CD14-positive monocyte (primary cell): ENCODE results near the gene SLC1A2. TPM values are rescaled to one million over a fixed set of nuclear protein-coding genes. Genes with fewer than 3 reads are reported as not detected.

ENCODE experiments used
- DNase-seq, 3 donors: peaks; one replicate each; pipeline ENCODE4 v3.0.0-alpha.2; 2011 to 2022
- H2AFZ ChIP-seq: 2 replicates; pipeline ENCODE4 v1.6.0; 2012; ENCODE audit warnings: mild to moderate bottlenecking, low read depth, low read length, inconsistent platforms; ENCODE audit not compliant: insufficient read depth, poor library complexity, severe bottlenecking
- H3K27ac ChIP-seq, 2 donors: 1 replicate in 1 of 2; 2 replicates in 1 of 2; pipeline ENCODE4 v1.5.1; 2012 to 2013; ENCODE audit warnings: low read length in 2 of 2, control low read depth in 1 of 2, inconsistent platforms in 1 of 2, low read depth in 1 of 2, mild to moderate bottlenecking in 1 of 2
- H3K27me3 ChIP-seq, 2 donors: one replicate each; pipeline versions ENCODE4 v1.6.0 to v1.6.1; 2011 to 2013; ENCODE audit warnings: low read length in 2 of 2; ENCODE audit not compliant: control insufficient read depth in 2 of 2, insufficient read depth in 2 of 2
- H3K36me3 ChIP-seq, 2 donors: replicated peaks in 1 of 2; 1 replicate in 1 of 2; 2 replicates in 1 of 2; pipeline versions ENCODE4 v1.5.1 to v1.6.1; 2012 to 2013; ENCODE audit warnings: low read length in 2 of 2, control low read depth in 1 of 2, inconsistent platforms in 1 of 2, mild to moderate bottlenecking in 1 of 2; ENCODE audit not compliant: insufficient read depth in 2 of 2, control insufficient read depth in 1 of 2
- H3K4me1 ChIP-seq, 2 donors: 1 replicate in 1 of 2; 2 replicates in 1 of 2; pipeline versions ENCODE4 v1.5.1 to v1.6.1; 2012 to 2013; ENCODE audit warnings: low read length in 2 of 2, control low read depth in 1 of 2, inconsistent platforms in 1 of 2, mild to moderate bottlenecking in 1 of 2, moderate library complexity in 1 of 2; ENCODE audit not compliant: insufficient read depth in 2 of 2, control insufficient read depth in 1 of 2
- H3K4me2 ChIP-seq: replicated peaks from 2 replicates; pipeline ENCODE3; 2012; ENCODE audit warnings: low read length, moderate library complexity, mild to moderate bottlenecking; ENCODE audit not compliant: poor library complexity, severe bottlenecking; ENCODE audit errors: extremely low read depth
- H3K4me3 ChIP-seq, 3 experiments: fragments of 200-600 bp in 1 of 3; sonication (generic) in 1 of 3; replicated peaks in 1 of 3; 1 replicate in 2 of 3; 2 replicates in 1 of 3; pipeline ENCODE4 v1.5.1; 2011 to 2013; ENCODE audit warnings: low read length in 3 of 3, mild to moderate bottlenecking in 3 of 3, control low read depth in 2 of 3, low read depth in 2 of 3, inconsistent platforms in 1 of 3, moderate library complexity in 1 of 3
- H3K79me2 ChIP-seq: 2 replicates; pipeline ENCODE4 v1.6.0; 2012; ENCODE audit warnings: mild to moderate bottlenecking, control low read depth, inconsistent platforms, low read length, moderate library complexity; ENCODE audit not compliant: insufficient read depth
- H3K9ac ChIP-seq: 2 replicates; pipeline ENCODE4 v1.6.0; 2017; ENCODE audit warnings: low read length, mild to moderate bottlenecking; ENCODE audit not compliant: insufficient read depth, poor library complexity, severe bottlenecking
- H3K9me3 ChIP-seq, 2 donors: replicated peaks in 1 of 2; 1 replicate in 1 of 2; 2 replicates in 1 of 2; pipeline versions ENCODE4 v1.5.1 to v1.6.1; 2012 to 2013; ENCODE audit warnings: low read length in 2 of 2, control low read depth in 1 of 2; ENCODE audit not compliant: control insufficient read depth in 1 of 2, insufficient read depth in 1 of 2
- H4K20me1 ChIP-seq: 2 replicates; pipeline ENCODE4 v1.6.0; 2012; ENCODE audit warnings: mild to moderate bottlenecking, low read length, control low read depth, moderate library complexity; ENCODE audit not compliant: insufficient read depth
- H3K27ac Mint-ChIP-seq, 7 donors: one replicate each; pipeline ENCODE4 v1.8.0; 2020; ENCODE audit warnings: mild to moderate bottlenecking in 7 of 7, mixed read lengths in 7 of 7, moderate library complexity in 6 of 7, inconsistent platforms in 2 of 7
- H3K27me3 Mint-ChIP-seq, 3 donors: one replicate each; pipeline ENCODE4 v1.8.0; 2021 to 2022; ENCODE audit warnings: low read depth in 3 of 3, mild to moderate bottlenecking in 3 of 3, mixed read lengths in 3 of 3, moderate library complexity in 3 of 3, inconsistent platforms in 1 of 3
- H3K36me3 Mint-ChIP-seq, 2 donors: one replicate each; pipeline ENCODE4 v1.8.0; 2020; ENCODE audit warnings: mixed read lengths in 2 of 2, inconsistent platforms in 1 of 2, mild to moderate bottlenecking in 1 of 2
- H3K4me1 Mint-ChIP-seq: one replicate; pipeline ENCODE4 v1.8.0; 2020; ENCODE audit warnings: mild to moderate bottlenecking, mixed read lengths
- H3K4me3 Mint-ChIP-seq, 2 donors: one replicate each; pipeline ENCODE4 v1.8.0; 2020; ENCODE audit warnings: mild to moderate bottlenecking in 2 of 2, mixed read lengths in 2 of 2, moderate library complexity in 1 of 2
- H3K9me3 Mint-ChIP-seq, 7 donors: one replicate each; pipeline ENCODE4 v1.8.0; 2020 to 2022; ENCODE audit warnings: mixed read lengths in 7 of 7, mild to moderate bottlenecking in 6 of 7, moderate library complexity in 6 of 7, inconsistent platforms in 2 of 7
- WGBS: methylation state at CpG from one replicate; pipeline ENCODE4 v1.1.5; 2013; ENCODE audit warnings: missing lambda C conversion rate; ENCODE audit not compliant: insufficient coverage; 5-methylcytosine and 5-hydroxymethylcytosine counted together
- intact Hi-C, 2 donors: fragments of 100-400 bp; cut with micrococcal nuclease; formaldehyde crosslinking; loops; one replicate each; pipeline versions ENCODE4 v1.15.0 to v1.15.1; 2023
- polyA plus RNA-seq, 3 donors: library from polyadenylated mRNA; depleted of rRNA in 1 of 3; unstranded in 2 of 3; stranded (reverse) in 1 of 3; fragments of 300-500 nt in 2 of 3; fragments of >200 nt in 1 of 3; fragmentation: Illumina TruSeq in 2 of 3; gene quantifications; 1 replicate in 2 of 3; 2 replicates in 1 of 3; pipeline ENCODE4 v1.2.3, GENCODE V29; 2012 to 2021
- TF ChIP-seq, protein P1 (sequence below): fragments of 200-600 bp; IDR thresholded peaks from one replicate; pipeline ENCODE4 v1.8.0; 2022; ENCODE audit warnings: antibody characterized with exemption, mild to moderate bottlenecking

The SLC1A2 gene
- polyA plus RNA-seq, 3 donors = 0.07 TPM; not detected in 2

DNA sequence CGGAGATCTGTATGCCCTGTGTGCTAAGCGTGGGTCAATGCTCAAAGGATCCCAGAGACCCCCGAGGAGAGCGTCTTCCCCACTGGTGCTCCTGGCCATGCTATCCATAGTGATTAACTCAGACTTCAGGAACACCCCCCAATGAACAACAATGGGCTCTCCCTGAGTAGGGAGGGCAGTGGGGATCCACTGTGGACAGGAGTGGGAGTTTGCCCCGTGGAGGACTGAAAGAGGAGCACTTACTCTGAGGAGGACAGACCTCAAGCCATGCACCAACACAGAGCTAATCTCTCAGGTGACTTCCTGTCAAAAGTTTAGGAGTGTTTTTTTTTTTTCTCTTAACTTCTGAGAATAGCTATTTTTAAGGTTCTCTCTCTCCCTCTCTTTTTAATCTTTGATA lies 24.4 kb downstream of the SLC1A2 start:
- H3K36me3 Mint-ChIP-seq = no peaks in the 10 kb centered on the region
- Histone ChIP-seq H3K4me1 (peaks cover 15% of the 10 kb centered on the region in 2 donors), H3K27ac (no peak overlapping the region), H3K9ac (no peak overlapping the region), H2AFZ (no peak overlapping the region), H4K20me1 (no peaks in the 10 kb centered on the region), H3K9me3 (no peaks in the 10 kb centered on the region), H3K36me3 (no peaks in the 10 kb centered on the region), H3K4me2 (no peak overlapping the region), H3K27me3 (peaks cover 0 to 4% of the 10 kb centered on the region in 2 donors), H3K79me2 (no peaks in the 10 kb centered on the region), H3K4me3 (no peak overlapping the region)
- no CpG with 5 or more reads among the region's 5 CpGs for WGBS
- TF ChIP-seq, protein P1, sequence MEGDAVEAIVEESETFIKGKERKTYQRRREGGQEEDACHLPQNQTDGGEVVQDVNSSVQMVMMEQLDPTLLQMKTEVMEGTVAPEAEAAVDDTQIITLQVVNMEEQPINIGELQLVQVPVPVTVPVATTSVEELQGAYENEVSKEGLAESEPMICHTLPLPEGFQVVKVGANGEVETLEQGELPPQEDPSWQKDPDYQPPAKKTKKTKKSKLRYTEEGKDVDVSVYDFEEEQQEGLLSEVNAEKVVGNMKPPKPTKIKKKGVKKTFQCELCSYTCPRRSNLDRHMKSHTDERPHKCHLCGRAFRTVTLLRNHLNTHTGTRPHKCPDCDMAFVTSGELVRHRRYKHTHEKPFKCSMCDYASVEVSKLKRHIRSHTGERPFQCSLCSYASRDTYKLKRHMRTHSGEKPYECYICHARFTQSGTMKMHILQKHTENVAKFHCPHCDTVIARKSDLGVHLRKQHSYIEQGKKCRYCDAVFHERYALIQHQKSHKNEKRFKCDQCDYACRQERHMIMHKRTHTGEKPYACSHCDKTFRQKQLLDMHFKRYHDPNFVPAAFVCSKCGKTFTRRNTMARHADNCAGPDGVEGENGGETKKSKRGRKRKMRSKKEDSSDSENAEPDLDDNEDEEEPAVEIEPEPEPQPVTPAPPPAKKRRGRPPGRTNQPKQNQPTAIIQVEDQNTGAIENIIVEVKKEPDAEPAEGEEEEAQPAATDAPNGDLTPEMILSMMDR = no peak
- intact Hi-C loops = loop anchor here in 1 of 2 donors (5.0 kb wide), 1 partner anchor 48 kb away; no protein-coding TSS in a partner anchor
- H3K4me1 Mint-ChIP-seq = peaks cover 15% of the 10 kb centered on the region
- H3K9me3 Mint-ChIP-seq = peaks cover 0 to 3% (median 0%) of the 10 kb centered on the region in 7 donors
- H3K27me3 Mint-ChIP-seq = peaks cover 1 to 8% (median 2%) of the 10 kb centered on the region in 3 donors
- DNase-seq = no peak
- no peak overlapping the region for H3K27ac Mint-ChIP-seq
- no peak overlapping the region for H3K4me3 Mint-ChIP-seq

DNA sequence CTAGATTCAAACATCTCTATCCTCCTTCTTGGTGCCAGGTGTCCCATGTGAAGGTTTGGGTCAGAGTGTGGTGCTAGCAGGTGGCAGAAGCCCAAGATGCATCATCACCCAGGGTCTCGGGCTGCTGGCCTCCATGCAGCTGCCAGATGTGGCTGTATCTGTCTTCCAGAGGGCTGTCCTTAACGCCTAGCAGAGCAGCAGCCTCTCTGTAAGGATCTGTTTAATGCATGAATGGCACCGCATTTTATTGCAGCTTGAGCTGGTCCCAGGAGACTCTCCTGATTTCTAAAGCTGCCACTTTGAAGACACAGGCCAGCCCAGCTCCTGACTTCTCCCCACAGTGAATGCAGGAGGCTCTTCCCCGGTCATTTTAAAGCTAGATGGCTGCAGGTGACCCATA lies 26.3 kb downstream of the SLC1A2 start:
- H3K9me3 ChIP-seq = no peaks in the 10 kb centered on the region
- H3K79me2 ChIP-seq = no peaks in the 10 kb centered on the region
- no peaks in the 10 kb centered on the region for H3K27me3 ChIP-seq
- no peaks in the 10 kb centered on the region for H4K20me1 ChIP-seq
- no peak overlapping the region for H3K9ac ChIP-seq
- Mint-ChIP-seq H3K4me1 (peaks cover 15% of the 10 kb centered on the region), H3K27ac (no peak overlapping the region), H3K36me3 (no peaks in the 10 kb centered on the region), H3K9me3 (peaks cover 0 to 3% (median 0%) of the 10 kb centered on the region in 7 donors), H3K27me3 (peaks cover 1 to 6% (median 2%) of the 10 kb centered on the region in 3 donors), H3K4me3 (no peak overlapping the region)
- no peak overlapping the region for H2AFZ ChIP-seq
- H3K36me3 ChIP-seq = no peaks in the 10 kb centered on the region
- intact Hi-C loops = loop anchor here (2.0 to 5.0 kb wide), 3 partner anchors 46 to 806 kb away; no protein-coding TSS in a partner anchor
- no peak for DNase-seq
- H3K27ac ChIP-seq = no peak overlapping the region
- 85% methylated on average over 4 of the region's 4 CpGs for WGBS
- H3K4me2 ChIP-seq = no peak overlapping the region
- no peak overlapping the region for H3K4me3 ChIP-seq
- H3K4me1 ChIP-seq = peaks cover 15% of the 10 kb centered on the region in 2 donors
- TF ChIP-seq, protein P1 = no peak
